H1 (cell line): ENCODE data around the gene IER5.

Experiments used
- BRCA1 ChIP-seq: IDR thresholded peaks from 2 replicates; pipeline ENCODE4 v1.6.1; 2012; ENCODE audit warnings: low read depth, low read length, improper control_type of control experiment
- CBX5 ChIP-seq: fragments of 300-800, 300-1000 bp; sonication (generic); IDR thresholded peaks from 2 replicates; pipeline ENCODE4 v1.7.1; 2016; ENCODE audit warnings: antibody characterized with exemption, low read length, low read depth
- CTCF ChIP-seq, 3 experiments: IDR thresholded peaks; 1 replicate in 2 of 3; 2 replicates in 1 of 3; pipeline versions ENCODE4 v1.5.1 to v1.6.1; 2011; ENCODE audit warnings: low read length in 3 of 3, mild to moderate bottlenecking in 3 of 3, inconsistent platforms in 2 of 3, low read depth in 1 of 3, moderate library complexity in 1 of 3; ENCODE audit not compliant: insufficient read depth in 1 of 3; ENCODE audit errors: control extremely low read depth in 1 of 3
- EP300 ChIP-seq, 2 experiments: IDR thresholded peaks; 1 replicate in 1 of 2; 2 replicates in 1 of 2; pipeline ENCODE4 v1.6.1; 2011 to 2012; ENCODE audit warnings: low read depth in 2 of 2, low read length in 2 of 2, mild to moderate bottlenecking in 2 of 2, borderline replicate concordance in 1 of 2, inconsistent platforms in 1 of 2, moderate library complexity in 1 of 2
- EZH2 ChIP-seq: fragments of 200-600 bp; sonication (generic); IDR thresholded peaks from 2 replicates; pipeline ENCODE4 v1.7.1; 2012; ENCODE audit warnings: low read depth, mild to moderate bottlenecking, moderate library complexity, low read length, inconsistent platforms; ENCODE audit not compliant: severe bottlenecking
- JUND ChIP-seq: IDR thresholded peaks from 2 replicates; pipeline ENCODE4 v1.6.1; 2011; ENCODE audit warnings: mild to moderate bottlenecking, improper control_type of control experiment, low read length
- PHF8 ChIP-seq: fragments of 200-600 bp; sonication (generic); conservative IDR thresholded peaks from 2 replicates; pipeline ENCODE4 v1.7.1; 2012; ENCODE audit warnings: low read depth, mild to moderate bottlenecking, inconsistent platforms, low read length, moderate library complexity
- RAD21 ChIP-seq, 2 experiments: IDR thresholded peaks in 1 of 2; conservative IDR thresholded peaks in 1 of 2; 2 replicates each; pipeline ENCODE4 v1.6.1; 2011; ENCODE audit warnings: low read depth in 2 of 2, low read length in 2 of 2, improper control_type of control experiment in 1 of 2, inconsistent platforms in 1 of 2, mild to moderate bottlenecking in 1 of 2, moderate library complexity in 1 of 2
- RNF2 ChIP-seq: fragments of 200-900, 300-1000 bp; sonication (generic); IDR thresholded peaks from 2 replicates; pipeline ENCODE4 v1.7.1; 2016; ENCODE audit warnings: borderline replicate concordance, low read depth, mild to moderate bottlenecking, antibody characterized with exemption, low read length; ENCODE audit not compliant: poor library complexity, severe bottlenecking; ENCODE audit errors: missing control alignments
- SP1 ChIP-seq: IDR thresholded peaks from 2 replicates; pipeline ENCODE4 v1.6.1; 2011; ENCODE audit warnings: low read depth, low read length

DNA sequence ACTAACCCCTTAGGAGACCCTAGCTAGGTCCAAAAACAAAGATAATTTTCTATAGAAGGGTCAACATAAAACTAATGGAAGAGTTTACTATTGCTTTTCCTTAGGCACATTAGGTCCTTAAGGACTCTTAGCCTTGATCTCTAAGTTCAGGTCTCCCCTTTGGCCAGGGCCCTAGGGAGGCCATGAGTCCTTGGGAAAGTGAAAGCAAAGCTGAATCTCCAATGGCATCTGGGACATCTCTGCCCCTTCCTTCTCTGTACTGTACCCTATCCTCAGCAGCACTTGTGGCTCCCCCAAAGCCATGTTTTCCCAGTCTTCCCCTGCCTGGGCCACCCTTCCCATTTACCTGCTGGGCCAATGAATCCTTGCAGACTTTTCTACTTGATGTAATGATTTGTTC is 14.3 kb downstream of the IER5 start:
- TF ChIP-seq JUND (no peak), RNF2 (no peak), SP1 (no peak), CTCF (IDR thresholded peaks at IDR 0.05; ENCODE audit: control extremely low read depth in 1 of 3, insufficient read depth in 1 of 3, low read depth in 1 of 3, low read length in 3 of 3) (no peak), BRCA1 (no peak), CBX5 (no peak), EZH2 (no peak), PHF8 (no peak), EP300 (IDR thresholded peaks at IDR 0.05; ENCODE audit: borderline replicate concordance in 1 of 2, low read depth in 2 of 2, low read length in 2 of 2) (no peak), RAD21 (IDR thresholded peaks at IDR 0.05 in 1 of 2, conservative IDR thresholded peaks at IDR 0.05 in 1 of 2; ENCODE audit: low read depth in 2 of 2, low read length in 2 of 2) (no peak)
